ENCODE data around the gene ATP1B3.
"Not testable (repeated sequence)": the region's sequence is repeated elsewhere in the genome, so short reads cannot be mapped to it uniquely, and the experiment has no call there.

Gene ATP1B3

GRCh38 chr3:141860086-141860669 lies 16.3 kb upstream of the ATP1B3 start:
- no peak for DNase-seq (ENCODE audit: low read depth in 3 of 3)

GRCh38 chr3:141860766-141861513 lies 15.5 kb upstream of the ATP1B3 start:
- DNase-seq (ENCODE audit: low read depth in 3 of 3) = no peak

DNA sequence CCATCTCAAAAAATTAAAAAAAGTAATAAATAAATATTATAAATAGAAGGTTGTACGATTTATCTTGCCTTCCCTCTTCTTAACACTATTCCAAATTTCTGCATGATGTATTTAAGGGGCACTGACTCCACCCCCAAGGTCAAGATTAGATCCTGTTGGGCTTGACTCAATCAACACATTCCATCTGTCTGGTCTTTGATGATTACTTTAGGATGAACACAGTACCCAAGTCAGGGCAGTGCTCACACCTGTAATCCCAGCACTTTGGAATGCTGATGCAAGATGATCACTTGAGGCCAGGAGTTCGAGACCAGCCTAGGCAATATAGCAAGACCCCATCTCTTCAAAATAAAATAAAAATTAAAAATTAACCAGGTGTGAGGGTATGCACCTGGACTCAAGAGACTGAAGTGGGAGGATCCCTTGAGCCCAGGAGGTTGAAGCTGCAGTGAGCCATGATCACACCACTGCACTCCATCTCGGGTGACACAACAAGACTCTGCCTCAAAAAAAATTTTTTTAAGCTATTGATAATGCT lies 14.1 kb upstream of the ATP1B3 start:
- DNase-seq (ENCODE audit: low read depth in 3 of 3) = no peak

DNA sequence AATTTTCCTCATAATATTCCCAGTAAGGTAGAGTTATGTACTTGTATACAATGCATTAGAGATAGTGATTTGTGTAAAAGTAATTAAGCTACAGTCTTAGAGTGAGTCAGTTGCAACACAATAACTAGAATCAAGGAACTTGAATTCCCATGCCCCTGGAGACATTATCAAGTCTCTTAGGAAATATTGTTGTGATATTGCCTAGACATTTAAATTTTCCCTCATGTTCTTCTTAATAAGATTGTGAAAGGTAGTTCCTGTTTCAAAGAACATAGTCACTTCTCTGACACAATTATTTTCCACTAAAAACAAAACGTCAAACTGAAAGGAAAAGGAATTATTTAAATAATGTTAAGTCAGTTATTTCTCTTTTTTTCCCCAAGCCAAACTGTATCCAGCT lies 13.0 kb upstream of the ATP1B3 start:
- DNase-seq (ENCODE audit: low read depth in 3 of 3) = no peak

- DNase-seq (ENCODE audit: low read depth in 3 of 3) = no peak
Measured at GRCh38 chr3:141864281-141864970, 12.0 kb upstream of the ATP1B3 start.

GRCh38 chr3:141865101-141865500 lies 11.3 kb upstream of the ATP1B3 start:
- no peak for DNase-seq (ENCODE audit: low read depth in 3 of 3)

GRCh38 chr3:141870091-141870687 lies 6.3 kb upstream of the ATP1B3 start:
- no peak for DNase-seq (ENCODE audit: low read depth in 3 of 3)

DNA sequence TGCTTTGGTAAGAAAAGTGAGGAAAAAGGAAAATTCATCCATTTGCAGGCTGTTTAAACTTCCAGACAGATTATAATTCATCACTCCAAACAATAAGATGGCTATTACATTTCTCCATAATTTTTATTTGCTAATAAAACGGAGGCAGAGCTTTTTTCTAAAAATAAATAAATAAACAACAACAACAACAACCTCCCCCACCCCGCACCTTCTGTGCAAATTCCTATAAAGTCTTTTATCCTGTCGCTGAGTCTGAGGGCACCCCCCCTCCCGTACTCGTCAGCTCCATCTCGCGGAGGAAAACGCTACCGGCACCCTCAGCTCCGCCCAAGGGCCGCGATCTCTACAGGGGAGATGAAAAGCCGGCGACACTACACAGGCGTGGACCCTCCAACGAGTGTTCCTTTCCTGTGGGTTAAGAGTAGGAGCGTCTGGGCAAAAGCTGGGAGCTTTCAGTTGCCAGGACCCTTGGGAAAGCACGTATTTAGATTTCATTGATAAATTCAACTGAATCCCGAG lies 1.0 kb upstream of the ATP1B3 start:
- DNase-seq (ENCODE audit: low read depth in 3 of 3) = peak; percentile 74 to 84 (median 77)

DNA sequence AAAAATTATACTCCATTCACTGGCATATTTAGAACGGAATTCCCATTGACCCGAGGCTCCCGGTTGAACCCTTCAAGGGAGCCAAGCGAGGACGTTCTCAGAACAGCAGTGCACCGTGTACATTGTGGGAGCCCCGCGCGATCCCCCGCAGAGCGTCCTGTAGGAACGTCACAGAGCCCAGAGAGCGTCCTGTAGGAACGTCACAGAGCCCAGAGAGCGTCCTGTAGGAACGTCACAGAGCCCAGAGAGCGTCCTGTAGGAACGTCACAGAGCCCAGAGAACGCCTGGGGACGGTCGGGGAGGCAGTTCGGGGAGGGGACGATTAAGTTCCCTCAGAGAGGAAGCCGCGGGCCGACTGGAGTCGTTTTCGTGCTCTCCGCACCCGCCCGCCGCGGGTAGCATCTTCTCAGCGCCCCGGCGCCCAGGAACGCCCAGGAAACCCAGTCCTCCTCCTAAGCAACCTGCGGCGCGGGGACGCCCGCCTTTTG lies 506 bp upstream of the ATP1B3 start:
- peak in 2 of 3 experiments; percentile 47 to 61 for DNase-seq (ENCODE audit: low read depth in 3 of 3)

DNA sequence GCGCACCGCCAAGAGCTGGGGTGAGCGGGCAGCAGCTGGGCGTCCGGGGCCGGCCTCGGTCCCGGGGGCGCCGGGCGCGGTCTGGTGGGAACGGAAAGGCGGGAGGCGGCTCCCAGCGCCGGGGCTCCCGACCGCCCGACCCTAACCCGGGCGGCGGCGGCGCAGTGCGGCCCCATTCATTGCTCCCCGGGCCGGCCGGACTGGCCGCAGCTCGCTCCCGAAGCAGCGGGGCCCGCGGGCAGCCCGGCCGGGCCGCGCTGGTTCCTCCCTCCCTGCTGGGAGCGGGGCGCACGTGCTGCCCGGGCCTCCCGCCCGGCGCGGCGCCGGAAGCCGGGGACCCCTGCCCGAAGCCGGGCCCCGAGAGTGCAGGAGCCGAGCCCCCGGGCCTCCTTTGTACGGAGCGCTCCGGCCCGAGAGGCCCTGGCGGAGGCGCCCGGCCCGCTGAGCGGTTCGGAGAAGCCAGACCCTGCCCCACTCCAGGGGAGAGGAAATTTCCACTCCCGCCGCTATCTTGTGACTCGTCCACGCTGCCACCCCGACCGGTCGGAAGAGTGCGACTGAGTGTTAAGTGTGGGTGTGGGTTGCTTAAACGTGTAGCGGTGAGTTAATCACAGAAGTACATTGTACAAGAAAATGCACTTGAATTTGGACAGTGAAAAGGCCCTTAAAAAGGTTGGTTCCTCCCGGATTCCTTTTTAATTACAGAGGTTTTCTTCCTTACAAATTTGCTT lies 613 bp downstream of the ATP1B3 start:
- DNase-seq (ENCODE audit: low read depth in 3 of 3) = peak; percentile 46 to 71 (median 52)

DNA sequence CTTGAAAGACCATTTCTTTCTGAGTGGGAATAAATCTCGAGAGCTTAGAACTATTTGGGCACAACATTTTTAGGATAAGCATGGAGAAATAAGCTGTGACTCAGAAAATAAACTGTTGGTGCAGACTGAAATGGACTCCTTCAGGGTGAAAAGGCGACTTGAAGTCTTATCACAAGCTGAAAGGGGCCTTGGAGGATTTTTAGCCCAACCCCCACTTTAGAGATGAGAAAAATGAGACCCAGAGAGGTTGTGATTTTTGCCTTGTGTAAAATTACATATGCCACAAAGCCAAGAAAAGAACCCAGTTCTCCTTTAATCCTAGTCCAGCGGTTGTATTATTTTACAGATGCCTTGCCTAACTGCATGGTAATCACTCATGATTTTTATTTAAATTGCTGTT lies 1.5 kb downstream of the ATP1B3 start:
- no peak for DNase-seq (ENCODE audit: low read depth in 3 of 3)

DNA sequence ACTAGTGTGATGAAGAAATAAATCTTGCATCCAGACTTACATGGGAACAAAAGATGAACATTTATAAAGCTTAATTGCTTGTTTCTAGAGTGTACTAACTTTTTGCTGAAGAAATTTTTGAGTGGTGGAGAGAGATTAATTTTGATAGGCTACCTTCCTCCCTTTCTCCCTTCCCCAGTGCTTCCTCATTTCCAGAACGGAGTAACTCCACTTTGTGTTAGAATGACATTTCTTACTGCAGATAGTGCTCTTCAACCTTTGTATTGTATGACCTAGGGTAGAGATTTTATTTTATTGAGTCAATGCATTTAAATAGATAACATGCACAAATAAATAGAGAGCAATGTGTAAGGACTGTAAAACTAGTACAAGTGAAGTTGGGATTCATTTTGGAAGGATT lies 1.9 kb downstream of the ATP1B3 start:
- no peak for DNase-seq (ENCODE audit: low read depth in 3 of 3)

GRCh38 chr3:141878817-141879216 lies 2.4 kb downstream of the ATP1B3 start:
- no peak for DNase-seq (ENCODE audit: low read depth in 3 of 3)

DNA sequence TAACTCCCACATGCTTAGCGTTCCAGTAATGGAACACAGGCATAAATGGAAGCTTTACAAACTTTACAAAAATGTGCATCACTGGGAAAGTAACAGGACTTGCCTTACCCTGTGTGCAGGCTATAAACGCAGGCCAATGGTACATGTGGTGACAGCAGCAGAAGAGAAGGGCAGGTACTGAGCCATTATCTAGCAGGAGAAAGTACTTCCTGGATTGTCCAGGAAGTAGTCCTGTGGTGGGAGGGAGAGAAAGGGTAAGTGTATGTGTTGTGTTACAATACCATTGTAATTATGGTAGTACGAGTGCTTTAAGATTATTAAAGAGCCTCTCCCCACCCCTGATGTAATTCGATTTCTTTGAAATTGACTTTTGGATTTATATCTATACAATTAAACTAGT lies 5.3 kb downstream of the ATP1B3 start:
- DNase-seq (ENCODE audit: low read depth in 3 of 3) = no peak

GRCh38 chr3:141887051-141887450 lies 10.6 kb downstream of the ATP1B3 start:
- DNase-seq (ENCODE audit: low read depth in 3 of 3) = no peak

DNA sequence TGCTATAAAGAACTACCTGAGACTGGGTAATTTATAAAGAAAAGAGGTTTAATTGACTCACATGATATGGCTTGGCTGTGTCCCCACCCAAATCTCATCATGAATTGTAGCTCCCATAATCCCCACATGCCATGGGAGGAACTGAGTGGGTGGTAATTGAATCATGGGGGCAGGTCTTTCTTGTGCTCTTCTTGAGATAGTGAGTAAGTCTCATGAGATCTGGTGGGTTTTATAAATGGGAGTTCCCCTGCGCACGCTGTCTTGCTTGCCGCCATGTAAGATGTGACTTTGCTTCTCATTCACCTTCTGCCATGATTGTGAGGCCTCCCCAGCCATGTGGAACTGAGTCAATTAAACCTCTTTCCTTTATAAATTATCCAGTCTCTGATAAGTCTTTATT lies 12.1 kb downstream of the ATP1B3 start:
- not testable (repeated sequence) for DNase-seq (ENCODE audit: low read depth in 3 of 3)

GRCh38 chr3:141894524-141895176 lies 18.2 kb downstream of the ATP1B3 start:
- DNase-seq (ENCODE audit: low read depth in 3 of 3) = no peak

GRCh38 chr3:141895731-141896130 lies 19.3 kb downstream of the ATP1B3 start:
- no peak for DNase-seq (ENCODE audit: low read depth in 3 of 3)

GRCh38 chr3:141898908-141899307 lies 22.5 kb downstream of the ATP1B3 start:
- DNase-seq (ENCODE audit: low read depth in 3 of 3) = no peak

- DNase-seq (ENCODE audit: low read depth in 3 of 3) = no peak
Measured at GRCh38 chr3:141900343-141900742, 23.9 kb downstream of the ATP1B3 start.

- no peak for DNase-seq (ENCODE audit: low read depth in 3 of 3)
Measured at GRCh38 chr3:141901914-141902313, 25.5 kb downstream of the ATP1B3 start.
